Measurements from ENCODE around the gene TREML1. TPM values are rescaled to one million over a fixed set of nuclear protein-coding genes. Genes with fewer than 3 reads are reported as not detected.

The TREML1 gene
- total RNA-seq, 1 donor: not detected

DNA sequence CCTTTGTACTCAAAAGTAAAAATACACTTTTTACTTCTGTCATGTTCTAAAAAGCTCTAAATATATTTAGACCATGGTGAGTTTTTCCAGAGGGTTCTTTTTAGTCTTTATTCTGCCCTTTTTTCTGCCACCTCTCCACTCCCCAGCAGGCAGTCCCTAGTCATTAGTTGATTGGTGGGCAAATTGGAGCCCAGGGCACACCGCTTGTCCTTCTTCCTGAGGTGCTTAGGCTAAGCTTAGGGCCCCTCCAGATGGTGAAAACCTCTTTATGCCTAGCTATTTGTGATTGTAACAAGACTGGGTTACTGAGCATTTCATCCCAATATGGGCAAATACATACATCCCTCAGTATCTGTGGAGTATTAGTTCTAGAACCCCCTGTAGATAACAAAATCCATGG, 6.2 kb downstream of the TREML1 start:
- Histone ChIP-seq H2AFZ (ENCODE audit: low read length) (no peak overlapping the region), H3K4me1 (ENCODE audit: insufficient read depth, low read length) (no peaks in the 10 kb centered on the region), H3K4me3 (ENCODE audit: insufficient read depth, low read length) (no peak overlapping the region), H3K36me3 (ENCODE audit: insufficient read depth, low read length) (no peaks in the 10 kb centered on the region), H3K79me2 (ENCODE audit: insufficient read depth, low read length) (no peaks in the 10 kb centered on the region), H3K27ac (ENCODE audit: low read depth, low read length) (no peak overlapping the region), H3K27me3 (ENCODE audit: insufficient read depth, low read length) (no peaks in the 10 kb centered on the region), H3K4me2 (ENCODE audit: insufficient read depth, low read length) (no peak overlapping the region), H3K9me3 (ENCODE audit: low read depth, low read length) (no peaks in the 10 kb centered on the region), H4K20me1 (ENCODE audit: insufficient read depth, low read length) (no peaks in the 10 kb centered on the region)
- no peak for DNase-seq (ENCODE audit: insufficient read length, low spot score, missing footprints)
- TF ChIP-seq, protein P1, sequence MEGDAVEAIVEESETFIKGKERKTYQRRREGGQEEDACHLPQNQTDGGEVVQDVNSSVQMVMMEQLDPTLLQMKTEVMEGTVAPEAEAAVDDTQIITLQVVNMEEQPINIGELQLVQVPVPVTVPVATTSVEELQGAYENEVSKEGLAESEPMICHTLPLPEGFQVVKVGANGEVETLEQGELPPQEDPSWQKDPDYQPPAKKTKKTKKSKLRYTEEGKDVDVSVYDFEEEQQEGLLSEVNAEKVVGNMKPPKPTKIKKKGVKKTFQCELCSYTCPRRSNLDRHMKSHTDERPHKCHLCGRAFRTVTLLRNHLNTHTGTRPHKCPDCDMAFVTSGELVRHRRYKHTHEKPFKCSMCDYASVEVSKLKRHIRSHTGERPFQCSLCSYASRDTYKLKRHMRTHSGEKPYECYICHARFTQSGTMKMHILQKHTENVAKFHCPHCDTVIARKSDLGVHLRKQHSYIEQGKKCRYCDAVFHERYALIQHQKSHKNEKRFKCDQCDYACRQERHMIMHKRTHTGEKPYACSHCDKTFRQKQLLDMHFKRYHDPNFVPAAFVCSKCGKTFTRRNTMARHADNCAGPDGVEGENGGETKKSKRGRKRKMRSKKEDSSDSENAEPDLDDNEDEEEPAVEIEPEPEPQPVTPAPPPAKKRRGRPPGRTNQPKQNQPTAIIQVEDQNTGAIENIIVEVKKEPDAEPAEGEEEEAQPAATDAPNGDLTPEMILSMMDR (IDR thresholded peaks at IDR 0.05; ENCODE audit: extremely low read depth, low read depth, low read length): no peak

DNA sequence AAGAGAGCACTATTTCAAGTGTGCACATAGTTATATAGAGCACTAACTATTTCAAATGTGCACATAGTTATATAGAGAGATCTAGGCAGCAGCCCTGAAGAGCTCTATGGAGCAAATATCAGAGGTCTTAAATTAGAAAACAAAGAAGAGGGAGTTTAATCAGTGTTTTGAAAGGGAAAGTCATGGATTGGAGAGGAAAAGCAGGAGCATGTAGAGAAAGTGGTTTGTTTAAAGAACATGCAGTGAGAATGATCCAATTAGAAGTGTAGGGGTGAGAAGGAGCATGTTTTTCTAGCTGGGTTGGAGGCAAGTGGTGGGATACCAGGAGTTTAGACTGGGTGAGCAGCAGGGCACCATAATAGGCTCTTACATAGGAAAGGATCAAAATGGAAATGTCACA, 17.2 kb downstream of the TREML1 start:
- H3K79me2 ChIP-seq (ENCODE audit: insufficient read depth, low read length): no peaks in the 10 kb centered on the region
- no peaks in the 10 kb centered on the region for H3K9me3 ChIP-seq (ENCODE audit: low read depth, low read length)
- H3K36me3 ChIP-seq (ENCODE audit: insufficient read depth, low read length): no peaks in the 10 kb centered on the region
- H3K4me1 ChIP-seq (ENCODE audit: insufficient read depth, low read length): no peaks in the 10 kb centered on the region
- DNase-seq (ENCODE audit: insufficient read length, low spot score, missing footprints): no peak
- no peak overlapping the region for H3K4me2 ChIP-seq (ENCODE audit: insufficient read depth, low read length)
- H3K27ac ChIP-seq (ENCODE audit: low read depth, low read length): no peak overlapping the region
- H3K4me3 ChIP-seq (ENCODE audit: insufficient read depth, low read length): no peak overlapping the region
- H2AFZ ChIP-seq (ENCODE audit: low read length): no peak overlapping the region
- H4K20me1 ChIP-seq (ENCODE audit: insufficient read depth, low read length): no peaks in the 10 kb centered on the region
- TF ChIP-seq, protein P1 (IDR thresholded peaks at IDR 0.05; ENCODE audit: extremely low read depth, low read depth, low read length): no peak
- H3K27me3 ChIP-seq (ENCODE audit: insufficient read depth, low read length): no peaks in the 10 kb centered on the region

DNA sequence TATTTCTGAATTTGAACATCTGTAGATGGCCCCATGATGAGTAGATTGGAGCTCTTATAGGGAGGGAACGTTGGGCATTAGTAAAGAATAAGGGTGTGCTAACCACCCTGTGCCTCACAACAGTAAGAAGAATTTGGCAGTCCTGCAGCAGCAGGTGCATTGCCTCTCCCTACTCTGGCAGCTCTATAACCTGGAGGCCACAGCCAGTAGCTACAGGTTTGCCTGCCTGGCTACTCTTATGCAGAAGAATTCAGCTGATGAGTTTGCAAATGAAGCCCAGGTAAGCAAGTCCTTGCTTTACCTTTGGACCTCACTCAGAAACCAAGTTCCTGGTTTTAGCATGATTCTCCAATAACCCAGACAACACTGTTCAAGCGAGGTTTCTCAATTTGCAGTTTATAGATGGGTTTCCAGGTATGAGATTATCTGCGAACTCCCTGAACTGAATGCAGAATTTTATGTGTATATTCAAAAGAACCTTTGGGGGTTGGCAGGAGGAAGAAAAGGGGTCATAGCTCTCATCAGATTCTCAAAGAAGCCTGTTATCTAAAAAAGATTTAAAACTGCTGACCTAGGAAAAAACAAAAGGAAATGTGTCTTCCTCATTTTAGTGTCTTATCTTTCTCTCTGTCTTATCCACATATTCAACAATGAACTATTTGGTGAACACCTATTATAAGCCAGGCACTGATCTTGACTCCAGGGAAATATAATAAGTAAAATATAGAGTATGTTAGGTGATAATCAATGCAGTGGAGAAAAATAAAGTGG, 18.9 kb downstream of the TREML1 start:
- no peaks in the 10 kb centered on the region for H3K27me3 ChIP-seq (ENCODE audit: insufficient read depth, low read length)
- no peak for DNase-seq (ENCODE audit: insufficient read length, low spot score, missing footprints)
- H3K4me1 ChIP-seq (ENCODE audit: insufficient read depth, low read length): no peaks in the 10 kb centered on the region
- no peaks in the 10 kb centered on the region for H3K36me3 ChIP-seq (ENCODE audit: insufficient read depth, low read length)
- no peak overlapping the region for H2AFZ ChIP-seq (ENCODE audit: low read length)
- no peak overlapping the region for H3K27ac ChIP-seq (ENCODE audit: low read depth, low read length)
- H3K9me3 ChIP-seq (ENCODE audit: low read depth, low read length): no peaks in the 10 kb centered on the region
- no peaks in the 10 kb centered on the region for H4K20me1 ChIP-seq (ENCODE audit: insufficient read depth, low read length)
- TF ChIP-seq, protein P1 (IDR thresholded peaks at IDR 0.05; ENCODE audit: extremely low read depth, low read depth, low read length): no peak
- no peaks in the 10 kb centered on the region for H3K79me2 ChIP-seq (ENCODE audit: insufficient read depth, low read length)
- H3K4me3 ChIP-seq (ENCODE audit: insufficient read depth, low read length): no peak overlapping the region
- H3K4me2 ChIP-seq (ENCODE audit: insufficient read depth, low read length): no peak overlapping the region

DNA sequence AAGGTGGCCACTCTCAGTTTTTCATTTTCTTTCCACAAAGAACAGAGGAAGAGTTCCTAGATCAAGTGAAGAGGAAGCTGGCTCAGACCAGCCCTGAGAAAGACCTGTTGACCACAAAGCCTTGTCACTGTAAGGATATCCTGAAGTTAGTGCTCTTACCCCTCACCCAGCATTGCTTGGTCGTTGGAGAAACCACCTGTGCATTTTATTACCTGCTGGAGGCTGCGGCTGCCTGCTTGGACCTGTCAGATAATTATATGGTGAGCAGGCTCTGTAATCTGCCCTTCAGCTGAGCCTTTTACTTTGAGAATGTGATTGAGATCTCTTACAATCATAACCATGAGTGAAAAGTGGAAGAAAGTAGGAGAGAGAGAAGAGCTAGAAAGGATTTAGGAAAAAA, 21.9 kb downstream of the TREML1 start:
- Histone ChIP-seq H3K27ac (ENCODE audit: low read depth, low read length) (no peak overlapping the region), H3K4me1 (ENCODE audit: insufficient read depth, low read length) (no peaks in the 10 kb centered on the region), H3K27me3 (ENCODE audit: insufficient read depth, low read length) (no peaks in the 10 kb centered on the region), H3K36me3 (ENCODE audit: insufficient read depth, low read length) (no peaks in the 10 kb centered on the region), H3K4me2 (ENCODE audit: insufficient read depth, low read length) (no peak overlapping the region), H2AFZ (ENCODE audit: low read length) (no peak overlapping the region), H4K20me1 (ENCODE audit: insufficient read depth, low read length) (no peaks in the 10 kb centered on the region), H3K4me3 (ENCODE audit: insufficient read depth, low read length) (no peak overlapping the region), H3K79me2 (ENCODE audit: insufficient read depth, low read length) (no peaks in the 10 kb centered on the region), H3K9me3 (ENCODE audit: low read depth, low read length) (no peaks in the 10 kb centered on the region)
- TF ChIP-seq, protein P1 (IDR thresholded peaks at IDR 0.05; ENCODE audit: extremely low read depth, low read depth, low read length): no peak
- no peak for DNase-seq (ENCODE audit: insufficient read length, low spot score, missing footprints)

Data from osteoblast (primary cell).